ENCODE measurements around the gene TIAM1. TPM values are rescaled to one million over a fixed set of nuclear protein-coding genes. Genes with fewer than 3 reads are reported as not detected.

The TIAM1 gene
- total and polyA plus RNA-seq, 12 donors, result 6.5 to 33.3 (median 15.9) TPM

GRCh38 chr21:31140676-31141075 is 203.4 kb downstream of the TIAM1 start:
- no peak for TF ChIP-seq CTCF (IDR thresholded peaks at IDR 0.05)
- TF ChIP-seq POLR2A (IDR thresholded peaks at IDR 0.05), result no peak
- Histone ChIP-seq H3K27ac (no peak overlapping the region), H3K4me3 (no peak overlapping the region), H3K4me1 (replicated peaks in 1 of 2) (peaks cover 0 to 3% of the 10 kb centered on the region in 2 donors), H3K36me3 (replicated peaks in 1 of 2) (no peaks in the 10 kb centered on the region), H3K27me3 (no peaks in the 10 kb centered on the region), H3K9me3 (replicated peaks in 1 of 3) (no peaks in the 10 kb centered on the region)
- intact Hi-C loops (cut with DNase I), result no loop called here
- DNase-seq, result no peak

GRCh38 chr21:31140025-31140424 is 204.0 kb downstream of the TIAM1 start:
- DNase-seq, result no peak
- peaks cover 0 to 3% of the 10 kb centered on the region in 2 donors for H3K4me1 ChIP-seq (replicated peaks in 1 of 2)
- no peaks in the 10 kb centered on the region for H3K27me3 ChIP-seq
- no peak overlapping the region for H3K27ac ChIP-seq
- TF ChIP-seq POLR2A (IDR thresholded peaks at IDR 0.05) (no peak), CTCF (IDR thresholded peaks at IDR 0.05) (no peak)
- H3K36me3 ChIP-seq (replicated peaks in 1 of 2), result no peaks in the 10 kb centered on the region
- intact Hi-C loops (cut with DNase I), result no loop called here
- no peak overlapping the region for H3K4me3 ChIP-seq
- WGBS, 4 donors, result 80 to 87% (median 83%) methylated on average over 1 of the region's 1 CpG
- no peaks in the 10 kb centered on the region for H3K9me3 ChIP-seq (replicated peaks in 1 of 3)

GRCh38 chr21:31137960-31138359 is 206.1 kb downstream of the TIAM1 start:
- TF ChIP-seq CTCF (IDR thresholded peaks at IDR 0.05), result no peak
- no peak for TF ChIP-seq POLR2A (IDR thresholded peaks at IDR 0.05)
- intact Hi-C loops (cut with DNase I), result no loop called here
- no peaks in the 10 kb centered on the region for H3K36me3 ChIP-seq (replicated peaks in 1 of 2)
- WGBS, 4 donors, result 36 to 82% (median 62%) methylated on average over 1 of the region's 1 CpG
- no peaks in the 10 kb centered on the region for H3K27me3 ChIP-seq
- peaks cover 0 to 3% of the 10 kb centered on the region in 2 donors for H3K4me1 ChIP-seq (replicated peaks in 1 of 2)
- no peak overlapping the region for H3K4me3 ChIP-seq
- DNase-seq, result no peak
- H3K27ac ChIP-seq, result no peak overlapping the region
- no peaks in the 10 kb centered on the region for H3K9me3 ChIP-seq (replicated peaks in 1 of 3)

- Histone ChIP-seq H3K4me1 (replicated peaks in 1 of 2) (peaks cover 0 to 10% of the 10 kb centered on the region in 2 donors), H3K4me3 (no peak overlapping the region), H3K27me3 (no peaks in the 10 kb centered on the region), H3K9me3 (replicated peaks in 1 of 3) (no peaks in the 10 kb centered on the region), H3K36me3 (replicated peaks in 1 of 2) (no peaks in the 10 kb centered on the region), H3K27ac (no peak overlapping the region)
- TF ChIP-seq POLR2A (IDR thresholded peaks at IDR 0.05), result no peak
- peak in 1 of 6 experiments; percentile 6 for TF ChIP-seq CTCF (IDR thresholded peaks at IDR 0.05)
- peak in 6 of 7 donors; percentile 35 to 72 (median 41) for DNase-seq
- 67 to 77% (median 73%) methylated on average over 12 of the region's 12 CpGs for WGBS, 4 donors
- intact Hi-C loops (cut with DNase I), result no loop called here
These were observed 207.2 kb downstream of the TIAM1 start for GRCh38 chr21:31136891-31137290.

Data from adrenal gland (tissue), 12 donors.